Erythroblast (primary cell): ENCODE data around the gene ABHD14A.

ENCODE experiments used
- GATA1 ChIP-seq: IDR thresholded peaks from 2 replicates; pipeline ENCODE4 v1.6.1; 2011; ENCODE audit warnings: low read depth, mild to moderate bottlenecking, control low read depth, low read length, moderate library complexity
- POLR2A ChIP-seq: IDR thresholded peaks from 2 replicates; pipeline ENCODE4 v1.6.1; 2011; ENCODE audit warnings: mild to moderate bottlenecking, low read length

DNA sequence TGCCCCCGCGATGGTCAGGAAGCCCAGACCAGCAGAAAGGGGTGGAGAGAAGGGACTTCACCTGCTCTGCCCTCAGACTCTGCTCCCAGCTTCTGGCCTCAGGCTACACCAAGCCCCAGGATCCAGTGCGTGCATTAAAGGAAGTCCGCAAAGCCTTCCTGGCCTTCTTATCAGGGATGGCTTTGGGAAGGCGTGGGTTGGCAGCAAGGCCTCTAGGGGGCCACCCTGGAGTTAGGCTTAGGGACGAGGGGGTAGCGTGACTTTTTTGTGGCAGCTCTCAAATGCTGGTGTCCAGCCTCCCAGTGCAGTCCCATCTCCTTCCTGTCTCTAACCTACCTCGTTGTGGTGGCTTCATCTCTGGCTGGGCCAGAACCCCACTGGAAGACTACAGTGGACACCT lies 39.7 kb downstream of the ABHD14A start:
- no peak for TF ChIP-seq POLR2A
- no peak for TF ChIP-seq GATA1
